HCT116 (cell line): ENCODE data around the gene SUGCT.

Experiments used
- CEBPB ChIP-seq: IDR thresholded peaks from 2 replicates; pipeline ENCODE4 v1.6.1; 2012; ENCODE audit warnings: low read depth
- ELF1 ChIP-seq: IDR thresholded peaks from 2 replicates; pipeline ENCODE4 v1.6.1; 2012; ENCODE audit warnings: low read depth, borderline replicate concordance
- EZH2 ChIP-seq: fragments of 200-600 bp; sonication (generic); IDR thresholded peaks from 2 replicates; pipeline ENCODE4 v1.6.1; 2017; ENCODE audit warnings: antibody characterized with exemption, mixed run types
- EZH2phosphoT487 ChIP-seq: fragments of 200-600 bp; IDR thresholded peaks from 2 replicates; pipeline ENCODE4 v1.6.1; 2018; ENCODE audit warnings: antibody characterized with exemption, borderline replicate concordance
- POLR2A ChIP-seq: IDR thresholded peaks from 2 replicates; pipeline ENCODE4 v1.7.0; 2011; ENCODE audit warnings: borderline replicate concordance; ENCODE audit not compliant: insufficient read depth, insufficient read length; ENCODE audit errors: extremely low read depth
- POLR2AphosphoS5 ChIP-seq: IDR thresholded peaks from 2 replicates; pipeline ENCODE4 v1.6.1; 2011; ENCODE audit warnings: mild to moderate bottlenecking, low read depth, low read length, moderate library complexity
- RAD21 ChIP-seq: IDR thresholded peaks from 2 replicates; pipeline ENCODE4 v1.6.1; 2012; ENCODE audit warnings: low read depth, mild to moderate bottlenecking
- SIN3A ChIP-seq: IDR thresholded peaks from 2 replicates; pipeline ENCODE4 v1.6.1; 2012; ENCODE audit warnings: low read depth
- YY1 ChIP-seq: IDR thresholded peaks from 2 replicates; pipeline ENCODE4 v1.6.1; 2011; ENCODE audit warnings: low read length, low read depth, moderate library complexity, mild to moderate bottlenecking; ENCODE audit not compliant: insufficient replicate concordance; ENCODE audit errors: extremely low read depth
- ZNF274 ChIP-seq: fragments of 200-500 bp; sonication (Bioruptor generic); IDR thresholded peaks from 2 replicates; pipeline ENCODE4 v1.6.1; 2014; ENCODE audit warnings: mild to moderate bottlenecking, low read depth, low read length, inconsistent platforms
- TF ChIP-seq, protein P1 (sequence below), 3 experiments: fragments of 200-600 bp in 1 of 3; sonication (generic) in 1 of 3; IDR thresholded peaks in 2 of 3; conservative IDR thresholded peaks in 1 of 3; 2 replicates each; pipeline ENCODE4 v1.5.1; 2012 to 2017; ENCODE audit warnings: low read depth in 2 of 3, low read length in 2 of 3, antibody characterized with exemption in 1 of 3, borderline replicate concordance in 1 of 3, control low read depth in 1 of 3, mild to moderate bottlenecking in 1 of 3, mixed read lengths in 1 of 3, mixed run types in 1 of 3, moderate library complexity in 1 of 3; ENCODE audit not compliant: insufficient read depth in 1 of 3
- TF ChIP-seq, protein P2 (sequence below): IDR thresholded peaks from 2 replicates; pipeline ENCODE4 v1.6.1; 2012

DNA sequence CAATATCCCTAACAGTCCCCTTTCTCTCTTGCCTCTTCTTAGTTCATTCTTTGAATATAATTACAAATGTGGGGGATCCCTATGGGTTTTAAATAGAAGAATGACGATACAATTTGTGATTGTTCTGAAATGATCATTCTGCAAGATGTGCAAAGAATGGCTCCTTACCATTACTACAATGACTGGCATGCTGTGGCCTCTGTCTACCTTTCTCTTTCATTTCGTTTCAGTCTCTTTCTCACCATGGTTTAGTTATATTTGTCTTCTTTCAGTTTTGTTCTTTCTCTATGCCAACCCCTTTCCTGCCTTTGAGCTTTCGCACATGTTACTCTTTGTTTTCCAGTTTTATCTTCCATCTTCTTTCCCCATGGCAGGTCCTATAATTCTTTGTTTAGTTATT is 176.5 kb downstream of the SUGCT start:
- TF ChIP-seq, protein P1, sequence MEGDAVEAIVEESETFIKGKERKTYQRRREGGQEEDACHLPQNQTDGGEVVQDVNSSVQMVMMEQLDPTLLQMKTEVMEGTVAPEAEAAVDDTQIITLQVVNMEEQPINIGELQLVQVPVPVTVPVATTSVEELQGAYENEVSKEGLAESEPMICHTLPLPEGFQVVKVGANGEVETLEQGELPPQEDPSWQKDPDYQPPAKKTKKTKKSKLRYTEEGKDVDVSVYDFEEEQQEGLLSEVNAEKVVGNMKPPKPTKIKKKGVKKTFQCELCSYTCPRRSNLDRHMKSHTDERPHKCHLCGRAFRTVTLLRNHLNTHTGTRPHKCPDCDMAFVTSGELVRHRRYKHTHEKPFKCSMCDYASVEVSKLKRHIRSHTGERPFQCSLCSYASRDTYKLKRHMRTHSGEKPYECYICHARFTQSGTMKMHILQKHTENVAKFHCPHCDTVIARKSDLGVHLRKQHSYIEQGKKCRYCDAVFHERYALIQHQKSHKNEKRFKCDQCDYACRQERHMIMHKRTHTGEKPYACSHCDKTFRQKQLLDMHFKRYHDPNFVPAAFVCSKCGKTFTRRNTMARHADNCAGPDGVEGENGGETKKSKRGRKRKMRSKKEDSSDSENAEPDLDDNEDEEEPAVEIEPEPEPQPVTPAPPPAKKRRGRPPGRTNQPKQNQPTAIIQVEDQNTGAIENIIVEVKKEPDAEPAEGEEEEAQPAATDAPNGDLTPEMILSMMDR (IDR thresholded peaks at IDR 0.05 in 2 of 3, conservative IDR thresholded peaks at IDR 0.05 in 1 of 3; ENCODE audit: borderline replicate concordance in 1 of 3, insufficient read depth in 1 of 3, low read depth in 2 of 3, low read length in 2 of 3), result no peak
- TF ChIP-seq POLR2AphosphoS5 (no peak), POLR2A (no peak), CEBPB (no peak), EZH2 (no peak), ZNF274 (no peak), RAD21 (no peak), YY1 (no peak), ELF1 (no peak), SIN3A (no peak), EZH2phosphoT487 (no peak)
- TF ChIP-seq, protein P2, sequence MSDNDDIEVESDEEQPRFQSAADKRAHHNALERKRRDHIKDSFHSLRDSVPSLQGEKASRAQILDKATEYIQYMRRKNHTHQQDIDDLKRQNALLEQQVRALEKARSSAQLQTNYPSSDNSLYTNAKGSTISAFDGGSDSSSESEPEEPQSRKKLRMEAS, result no peak
